GM12864 (cell line): ENCODE data around the gene RACK1.
A peak's percentile ranks its signal among the peaks of the same experiment; 100 is the strongest.
"Not testable (repeated sequence)": the region's sequence is repeated elsewhere in the genome, so short reads cannot be mapped to it uniquely, and the experiment has no call there.

ENCODE experiments used
- DNase-seq: peaks from one replicate; pipeline ENCODE4 v3.0.0-alpha.2; 2011; ENCODE audit warnings: low read depth
- H3K4me3 ChIP-seq: 2 replicates; pipeline ENCODE4 v1.5.1; 2011; ENCODE audit warnings: mild to moderate bottlenecking, low read depth, low read length, control low read depth
- CTCF ChIP-seq: IDR thresholded peaks from 2 replicates; pipeline ENCODE4 v1.5.1; 2011; ENCODE audit warnings: low read depth, mild to moderate bottlenecking, moderate library complexity, low read length, control low read depth, inconsistent platforms; ENCODE audit errors: missing control alignments

Gene RACK1

GRCh38 chr5:181243564-181244343, at the start of gene RACK1:
Gene RACK1, minus strand, starts transcription at chr5:181243906. Its CDS starts 106 bp downstream, at chr5:181243800.
- TF ChIP-seq CTCF: no peak
- DNase-seq: peak; percentile 81
- peak within 1 kb of the TSS; percentile 85 for H3K4me3 ChIP-seq

GRCh38 chr5:181287331-181287730, 43.6 kb upstream of the RACK1 start:
- DNase-seq, H3K4me3 ChIP-seq: not testable (repeated sequence)

GRCh38 chr5:181285962-181286705, 42.4 kb upstream of the RACK1 start:
- not testable (repeated sequence) for DNase-seq, H3K4me3 ChIP-seq

DNA sequence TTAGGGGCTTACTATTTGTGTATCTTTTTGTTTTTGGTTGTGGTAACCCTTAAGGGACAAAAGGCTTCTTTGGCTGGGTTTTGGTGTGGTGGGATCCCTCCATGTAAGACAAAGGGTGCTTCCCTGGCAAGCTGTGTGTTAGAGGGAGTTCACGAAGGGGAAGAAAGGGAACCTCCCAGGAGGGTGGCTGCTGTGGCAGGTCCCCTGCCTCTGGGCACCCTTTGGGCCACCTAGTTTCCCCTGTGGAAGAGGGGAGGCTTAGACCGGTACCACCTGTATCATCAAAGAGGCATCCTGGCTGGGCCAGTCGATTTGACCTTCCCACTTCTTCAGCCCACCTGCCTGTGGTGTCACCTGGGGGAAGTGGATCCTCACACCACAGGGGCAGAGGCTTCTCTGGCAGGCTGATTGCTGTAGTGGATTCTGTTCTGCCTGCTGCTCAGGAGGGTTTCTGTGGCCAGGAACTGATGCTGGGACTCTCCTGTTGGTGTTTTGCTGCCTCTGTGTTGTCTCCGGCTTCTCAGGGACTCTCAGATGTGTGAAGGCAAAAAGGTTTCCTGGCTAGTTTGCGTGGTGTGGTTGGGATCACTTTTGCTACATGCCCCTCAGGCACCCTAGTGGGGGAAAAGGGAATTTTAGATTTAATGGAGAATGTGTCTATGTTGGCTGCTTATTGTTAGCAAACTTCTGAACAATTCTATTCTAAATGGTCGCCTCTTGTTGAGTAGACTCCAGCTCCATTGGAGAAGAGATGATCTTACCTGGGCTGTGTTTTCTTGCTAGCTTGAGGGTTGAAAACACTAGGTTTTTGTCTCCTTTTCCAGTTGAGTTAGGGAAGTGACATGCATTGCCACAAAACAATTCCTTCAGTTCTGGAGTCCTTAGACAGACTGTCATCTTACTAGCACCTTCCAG, 40.4 kb upstream of the RACK1 start:
- H3K4me3 ChIP-seq, DNase-seq: not testable (repeated sequence)
- TF ChIP-seq CTCF: peak; percentile 1

DNA sequence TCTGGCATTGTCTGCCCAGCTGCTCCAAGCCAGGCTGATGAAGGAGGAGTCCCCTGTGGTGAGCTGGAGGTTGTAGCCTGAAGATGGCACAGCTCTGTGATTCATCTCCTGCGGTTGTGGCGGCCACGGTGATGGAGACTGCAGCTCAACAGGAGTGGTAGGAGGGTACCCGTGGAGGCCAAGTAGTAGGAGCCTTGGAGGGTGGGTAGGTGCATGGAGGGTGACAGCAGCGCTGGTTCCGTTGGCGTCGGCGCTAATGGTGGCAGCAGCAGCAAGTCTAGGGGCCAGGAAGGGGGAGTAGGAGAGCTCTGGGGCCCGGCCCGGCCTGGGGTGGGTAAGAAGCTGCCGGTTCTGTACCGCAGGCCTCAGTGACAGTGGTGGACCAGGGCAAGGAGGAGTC, 39.6 kb upstream of the RACK1 start:
- H3K4me3 ChIP-seq: no peak overlapping the region
- DNase-seq: no peak
- no peak for TF ChIP-seq CTCF

- DNase-seq: no peak
- no peak for TF ChIP-seq CTCF
- H3K4me3 ChIP-seq: no peak overlapping the region
Observed at GRCh38 chr5:181282874-181283273, 39.2 kb upstream of the RACK1 start.

DNA sequence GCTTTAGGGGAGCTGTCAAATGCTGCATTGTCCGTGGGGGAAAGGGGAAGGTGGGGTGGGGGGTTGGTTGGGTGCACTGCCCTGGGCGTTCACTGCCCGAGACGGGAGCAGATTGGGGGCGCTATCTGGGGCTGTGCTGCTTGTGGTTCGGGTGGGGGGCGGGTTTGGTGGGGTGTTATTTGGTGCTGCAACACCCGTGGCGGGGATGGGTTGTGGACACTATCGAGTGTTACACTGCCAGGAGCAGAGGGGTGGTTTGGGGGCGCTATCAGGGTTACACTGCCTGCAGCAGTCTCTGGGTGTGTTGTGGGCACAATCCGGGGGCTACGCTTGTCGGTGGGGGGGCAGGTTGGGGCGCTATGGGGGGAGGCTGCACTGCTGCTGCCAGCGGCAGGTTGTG, 38.7 kb upstream of the RACK1 start:
- not testable (repeated sequence) for H3K4me3 ChIP-seq

DNA sequence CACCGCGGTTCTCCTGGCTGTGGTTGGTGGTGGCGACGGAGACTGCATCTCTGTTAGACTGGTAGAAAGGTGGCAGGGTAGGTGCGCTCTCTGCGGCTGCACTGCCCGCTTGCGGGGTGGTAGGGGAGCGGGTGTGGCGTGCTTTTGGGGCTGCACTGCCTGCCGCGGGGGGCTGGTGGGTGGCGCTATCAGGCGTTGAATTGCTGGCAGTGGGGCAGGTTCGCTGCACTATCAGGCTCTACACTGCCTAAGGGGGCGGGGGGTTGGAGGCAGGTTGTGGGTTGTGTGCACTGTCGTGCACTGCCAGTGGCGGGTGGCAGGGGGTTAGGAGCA, 38.2 kb upstream of the RACK1 start:
- TF ChIP-seq CTCF: no peak
- no peak overlapping the region for H3K4me3 ChIP-seq
- DNase-seq: no peak

More for the DNA sequence above, 38.7 kb upstream of the RACK1 start:
- not testable (repeated sequence) for DNase-seq
